Activated CD8-positive, alpha-beta memory T cell treated with anti-CD3 and anti-CD28 coated beads, Interleukin-2, amount 10 ng/mL, durations not matched to agents 7 days and 5 days (primary cell): ENCODE measurements around the gene RNASE13. TPM values are rescaled to one million over a fixed set of nuclear protein-coding genes. Genes with fewer than 3 reads are reported as not detected.

Experiments used
- ATAC-seq: fragments of 150-1000 bp; cut with Tn5 transposase; one replicate; pipeline ENCODE4 v1.10.0; 2021; ENCODE audit warnings: moderate library complexity
- CTCF ChIA-PET: fragments of 350-600 bp; sonication (Branson Sonifier 250); formaldehyde crosslinking; loops from one replicate; lab custom pipeline; 2021; ENCODE audit warnings: antibody characterized with exemption; lab: Charles Lee
- DNase-seq: peaks from one replicate; pipeline ENCODE4 v3.0.0-alpha.2; 2020
- H3K27ac Mint-ChIP-seq: one replicate; pipeline ENCODE4 v1.8.0; 2021; ENCODE audit warnings: mild to moderate bottlenecking, mixed read lengths
- H3K27me3 Mint-ChIP-seq: one replicate; pipeline ENCODE4 v1.8.0; 2021; ENCODE audit warnings: mixed read lengths
- H3K36me3 Mint-ChIP-seq: one replicate; pipeline ENCODE4 v1.8.0; 2021; ENCODE audit warnings: mild to moderate bottlenecking, mixed read lengths
- H3K4me1 Mint-ChIP-seq: one replicate; pipeline ENCODE4 v1.8.0; 2021; ENCODE audit warnings: mixed read lengths
- H3K4me3 Mint-ChIP-seq: one replicate; pipeline ENCODE4 v1.8.0; 2021; ENCODE audit warnings: mild to moderate bottlenecking, moderate library complexity, mixed read lengths
- H3K9me3 Mint-ChIP-seq: one replicate; pipeline ENCODE4 v1.8.0; 2022; ENCODE audit warnings: low read depth, mixed read lengths
- total RNA-seq, 2 experiments: library from RNA; stranded (reverse); gene quantifications; one replicate each; pipeline ENCODE4 v1.2.3, GENCODE V29; 2021

The RNASE13 gene
- total RNA-seq, 2 experiments from 2014 or later = not detected

DNA sequence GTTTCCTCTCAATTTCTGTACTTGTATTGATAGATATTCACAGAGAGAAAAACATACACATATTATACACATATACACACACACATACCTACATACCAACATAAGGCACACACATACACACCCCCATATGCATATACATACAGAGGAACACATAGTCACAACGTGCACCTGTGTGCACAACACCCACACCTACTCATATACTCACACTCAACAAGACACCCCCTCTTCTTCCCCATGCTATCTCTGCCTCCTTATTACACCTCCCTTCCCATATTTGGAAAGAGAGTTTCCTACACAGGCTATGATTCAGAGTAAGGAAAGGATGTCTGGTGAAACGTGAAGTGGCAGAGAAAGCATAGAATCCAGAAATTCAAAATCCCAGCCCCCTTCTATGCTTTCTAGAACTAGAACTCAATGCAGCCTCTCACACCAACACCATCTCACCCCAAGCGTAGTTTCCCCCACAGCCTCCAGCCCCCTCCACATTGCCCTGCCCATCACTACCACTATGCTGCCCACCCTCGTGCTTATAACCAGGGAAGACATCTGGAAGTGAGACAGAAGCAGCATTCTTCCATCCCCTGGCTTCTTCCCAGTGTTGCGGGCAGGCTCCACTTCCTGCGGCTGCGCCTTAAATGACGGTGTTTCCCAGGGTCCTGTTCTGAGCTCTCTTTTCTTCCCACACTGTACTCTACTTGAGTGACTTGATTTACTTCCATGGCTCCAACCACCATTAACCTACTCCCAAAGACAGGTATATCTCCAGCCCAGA lies 25.4 kb upstream of the RNASE13 start:
- Mint-ChIP-seq H3K4me1 (peaks cover 5% of the 10 kb centered on the region), H3K4me3 (no peak overlapping the region), H3K27me3 (peaks cover 44% of the 10 kb centered on the region), H3K27ac (no peak overlapping the region), H3K36me3 (no peaks in the 10 kb centered on the region), H3K9me3 (no peaks in the 10 kb centered on the region)
- no peak for DNase-seq
- CTCF ChIA-PET = interaction anchor here (1.0 to 3.2 kb wide), 3 partner anchors 32 to 45 kb away, joined by 3 to 8 read pairs (median 5); no protein-coding TSS in a partner anchor
- ATAC-seq = no peak

DNA sequence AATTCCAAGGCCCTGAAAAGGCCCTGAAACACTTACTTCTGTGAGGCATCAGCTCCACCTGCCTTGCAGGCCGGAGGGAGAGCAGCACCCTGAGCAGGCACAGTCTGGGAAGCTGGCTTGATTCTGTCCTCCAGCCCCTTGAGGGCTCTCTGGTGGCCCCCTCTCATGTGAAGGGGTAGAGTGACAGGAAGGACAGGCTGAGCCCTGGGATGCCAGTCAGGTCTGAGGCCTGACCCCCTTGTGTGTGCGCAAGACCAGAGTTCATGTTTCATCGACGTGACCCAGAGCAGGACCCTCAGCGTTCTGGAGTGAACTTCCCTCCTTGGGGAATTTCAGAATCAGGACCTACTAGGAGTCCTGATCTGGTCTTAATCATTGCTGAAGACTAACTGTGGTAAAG lies 24.3 kb upstream of the RNASE13 start:
- ATAC-seq (no peak), DNase-seq (no peak)
- H3K4me3 Mint-ChIP-seq = no peak overlapping the region
- H3K27me3 Mint-ChIP-seq = peaks cover 36% of the 10 kb centered on the region
- peaks cover 9% of the 10 kb centered on the region for H3K4me1 Mint-ChIP-seq
- no peaks in the 10 kb centered on the region for H3K36me3 Mint-ChIP-seq
- H3K9me3 Mint-ChIP-seq = no peaks in the 10 kb centered on the region
- no peak overlapping the region for H3K27ac Mint-ChIP-seq
- CTCF ChIA-PET = interaction anchor here (2.2 to 3.2 kb wide), 2 partner anchors 34 to 46 kb away, joined by 6 to 8 read pairs; no protein-coding TSS in a partner anchor

DNA sequence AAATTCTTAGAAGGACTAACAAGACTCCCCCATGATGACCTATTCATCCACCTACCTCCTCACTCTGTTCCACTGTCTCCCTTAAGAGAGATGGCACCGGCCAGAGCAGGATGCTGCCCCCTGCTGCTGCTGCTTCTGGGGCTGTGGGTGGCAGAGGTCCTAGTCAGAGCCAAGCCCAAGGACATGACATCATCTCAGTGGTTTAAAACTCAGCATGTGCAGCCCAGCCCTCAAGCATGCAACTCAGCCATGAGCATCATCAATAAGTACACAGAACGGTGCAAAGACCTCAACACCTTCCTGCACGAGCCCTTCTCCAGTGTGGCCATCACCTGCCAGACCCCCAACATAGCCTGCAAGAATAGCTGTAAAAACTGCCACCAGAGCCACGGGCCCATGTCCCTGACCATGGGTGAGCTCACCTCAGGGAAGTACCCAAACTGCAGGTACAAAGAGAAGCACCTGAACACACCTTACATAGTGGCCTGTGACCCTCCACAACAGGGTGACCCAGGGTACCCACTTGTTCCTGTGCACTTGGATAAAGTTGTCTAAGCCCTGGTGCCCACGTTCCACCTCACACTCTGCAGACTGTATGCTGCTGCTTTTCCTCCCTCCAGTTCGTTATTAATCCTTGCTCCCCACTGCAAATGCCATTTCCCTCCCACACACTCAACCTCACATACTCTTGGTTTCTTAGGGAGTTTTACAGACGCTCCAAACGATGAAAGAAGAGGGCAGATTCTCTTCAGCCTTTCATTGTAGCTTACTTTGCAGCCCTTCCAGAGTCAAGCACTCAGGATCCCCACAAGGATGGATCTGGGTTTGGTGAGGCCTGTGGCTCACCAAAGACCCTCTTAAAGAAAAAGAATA lies 23.4 kb upstream of the RNASE13 start, which contains the start of gene RNASE8:
Gene RNASE8, plus strand, starts transcription at position 20 of the 873 bp plus-strand sequence. Its CDS starts 71 bp downstream, at position 91.
- Mint-ChIP-seq H3K9me3 (no peaks in the 10 kb centered on the region), H3K36me3 (no peaks in the 10 kb centered on the region), H3K4me3 (no peak within 1 kb of the TSS), H3K27ac (no peak within 1 kb of the TSS), H3K4me1 (peaks cover 10% of the 10 kb centered on the region), H3K27me3 (peaks cover 27% of the 10 kb centered on the region)
- CTCF ChIA-PET = interaction anchor here (1.7 to 3.2 kb wide), 3 partner anchors 34 to 47 kb away, joined by 6 to 8 read pairs (median 6); no protein-coding TSS in a partner anchor
- DNase-seq = no peak
- ATAC-seq = peak; percentile 39

DNA sequence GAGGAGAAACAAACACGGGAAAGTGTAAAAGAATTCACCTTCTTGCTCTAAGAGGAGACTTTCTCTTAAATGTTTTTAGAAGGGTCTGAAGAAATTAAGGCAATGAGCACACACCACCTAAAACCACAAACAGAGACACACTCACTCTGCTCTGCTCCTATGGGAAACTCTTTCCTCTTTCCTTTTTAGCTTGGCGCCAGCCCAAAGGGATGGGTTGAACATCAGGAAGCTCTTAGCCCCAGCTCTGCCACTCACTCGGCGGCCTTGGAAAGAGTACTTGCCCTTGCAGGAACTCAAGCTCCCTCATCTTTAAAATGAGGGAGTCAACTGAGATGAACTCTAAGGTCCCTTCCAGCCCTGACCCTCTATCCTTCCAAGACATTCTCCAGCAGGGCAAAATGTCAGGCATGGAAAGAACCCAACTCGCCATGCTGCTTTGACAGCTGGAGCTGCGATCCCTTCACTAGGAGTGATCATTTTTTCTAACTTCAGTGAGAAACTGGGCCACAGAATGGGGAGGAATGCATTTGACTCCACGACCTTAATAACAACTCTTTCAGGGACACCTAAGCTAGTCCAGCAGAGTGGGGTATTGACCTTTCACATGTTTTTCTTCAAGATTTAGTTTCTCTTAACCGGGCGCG lies 22.0 kb upstream of the RNASE13 start:
- H3K36me3 Mint-ChIP-seq = no peaks in the 10 kb centered on the region
- peaks cover 10% of the 10 kb centered on the region for H3K4me1 Mint-ChIP-seq
- peaks cover 18% of the 10 kb centered on the region for H3K27me3 Mint-ChIP-seq
- ATAC-seq (no peak), DNase-seq (no peak)
- no peak overlapping the region for H3K27ac Mint-ChIP-seq
- H3K4me3 Mint-ChIP-seq = no peak overlapping the region
- no peaks in the 10 kb centered on the region for H3K9me3 Mint-ChIP-seq
- CTCF ChIA-PET = interaction anchor here (0.9 to 3.2 kb wide), 6 partner anchors 9 to 48 kb away, joined by 3 to 8 read pairs (median 5); no protein-coding TSS in a partner anchor

DNA sequence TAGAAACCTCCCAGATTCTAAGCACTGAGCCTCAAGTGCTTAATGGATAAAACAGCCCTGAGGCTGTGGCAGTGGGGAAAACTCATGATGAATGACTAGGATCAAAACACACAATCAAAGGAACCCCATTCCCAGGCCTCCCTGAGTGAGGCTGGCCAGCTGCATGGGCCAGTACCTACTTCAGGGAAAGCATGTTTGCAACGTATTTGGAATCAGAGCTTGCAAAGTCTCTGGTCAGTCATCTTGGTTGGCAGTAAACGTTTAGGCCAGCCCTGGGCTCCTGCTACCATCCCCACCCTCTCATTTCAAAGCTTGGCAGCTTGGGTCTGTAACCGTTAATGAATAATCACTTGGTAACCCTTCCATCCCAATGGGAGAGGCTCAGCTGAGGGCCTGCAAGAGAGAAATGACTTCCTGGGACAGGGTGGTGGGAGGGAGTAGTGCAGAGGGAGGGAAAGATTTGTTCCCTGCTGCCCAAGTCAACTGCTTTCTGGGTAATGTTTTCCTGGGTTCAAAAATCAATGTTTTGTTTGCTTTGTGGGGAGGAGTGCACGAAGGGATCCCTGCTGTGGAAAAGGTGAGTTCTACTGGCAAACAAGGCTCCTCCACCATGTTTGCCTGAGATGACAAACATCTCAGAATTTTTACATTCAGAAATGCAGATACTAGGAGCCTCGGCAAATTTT lies 21.0 kb upstream of the RNASE13 start:
- H3K36me3 Mint-ChIP-seq = no peaks in the 10 kb centered on the region
- no peaks in the 10 kb centered on the region for H3K9me3 Mint-ChIP-seq
- no peak overlapping the region for H3K27ac Mint-ChIP-seq
- H3K27me3 Mint-ChIP-seq = peaks cover 9% of the 10 kb centered on the region
- peaks cover 10% of the 10 kb centered on the region for H3K4me1 Mint-ChIP-seq
- no peak for ATAC-seq
- H3K4me3 Mint-ChIP-seq = no peak overlapping the region
- CTCF ChIA-PET = interaction anchor here (1.0 to 1.2 kb wide), 2 partner anchors 8 to 41 kb away, joined by 4 to 6 read pairs; no protein-coding TSS in a partner anchor
- DNase-seq = no peak

DNA sequence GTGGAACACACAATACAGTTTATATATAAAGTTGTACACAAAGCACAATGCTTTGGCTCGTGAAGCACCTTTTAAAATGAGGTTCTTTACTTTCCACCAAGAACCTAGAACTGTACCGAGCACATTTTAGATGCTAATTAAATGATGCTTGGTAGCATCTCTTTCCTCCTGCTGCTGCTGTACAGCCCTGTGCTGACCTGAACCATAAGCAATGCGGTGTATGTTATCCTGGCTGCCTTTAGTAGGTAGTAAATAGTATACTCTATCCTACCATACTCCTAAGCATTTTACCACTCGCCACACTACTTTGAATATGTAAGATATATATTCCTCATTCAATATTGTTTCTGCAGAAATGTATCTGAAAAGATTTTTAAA lies 20.1 kb upstream of the RNASE13 start:
- Mint-ChIP-seq H3K9me3 (no peaks in the 10 kb centered on the region), H3K27ac (no peak overlapping the region), H3K4me1 (peaks cover 10% of the 10 kb centered on the region), H3K27me3 (peaks cover 4% of the 10 kb centered on the region), H3K4me3 (no peak overlapping the region), H3K36me3 (no peaks in the 10 kb centered on the region)
- CTCF ChIA-PET = no interaction called here
- no peak for DNase-seq
- no peak for ATAC-seq

DNA sequence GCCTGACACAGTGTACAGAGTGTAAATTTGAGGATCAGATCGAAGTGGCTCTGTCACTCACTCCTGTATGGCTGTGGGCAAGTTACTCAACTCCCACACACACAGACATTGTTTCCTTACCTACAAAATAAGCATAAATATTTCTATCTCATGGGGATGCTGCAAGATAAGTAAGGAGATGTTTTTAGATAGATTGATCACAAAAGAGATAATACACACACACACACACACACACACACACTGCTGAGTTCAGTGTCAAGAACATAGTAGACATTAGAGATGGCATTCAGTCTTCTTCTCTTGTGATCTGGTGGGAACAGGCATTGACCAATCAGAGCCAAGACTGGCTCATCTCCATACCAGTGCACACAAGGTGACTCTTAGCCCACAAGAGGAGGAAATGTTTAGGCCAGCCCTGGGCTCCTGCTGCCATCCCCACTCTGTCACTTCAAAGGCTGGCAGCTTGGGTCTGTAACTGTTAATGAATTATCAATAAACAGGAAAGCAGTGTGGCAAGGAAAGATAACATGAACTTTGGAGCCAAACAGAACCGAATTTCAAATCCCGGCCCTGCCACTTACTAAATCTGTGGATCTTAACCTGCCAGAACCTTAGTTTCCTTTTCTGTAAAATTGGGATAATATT lies 19.6 kb upstream of the RNASE13 start:
- CTCF ChIA-PET = interaction anchor here (0.8 to 1.5 kb wide), 3 partner anchors 14 to 50 kb away, joined by 3 to 5 read pairs (median 4); no protein-coding TSS in a partner anchor
- Mint-ChIP-seq H3K4me1 (peaks cover 12% of the 10 kb centered on the region), H3K9me3 (no peaks in the 10 kb centered on the region), H3K36me3 (no peaks in the 10 kb centered on the region), H3K27ac (no peak overlapping the region), H3K4me3 (no peak overlapping the region), H3K27me3 (peaks cover 3% of the 10 kb centered on the region)
- DNase-seq = no peak
- ATAC-seq = no peak

DNA sequence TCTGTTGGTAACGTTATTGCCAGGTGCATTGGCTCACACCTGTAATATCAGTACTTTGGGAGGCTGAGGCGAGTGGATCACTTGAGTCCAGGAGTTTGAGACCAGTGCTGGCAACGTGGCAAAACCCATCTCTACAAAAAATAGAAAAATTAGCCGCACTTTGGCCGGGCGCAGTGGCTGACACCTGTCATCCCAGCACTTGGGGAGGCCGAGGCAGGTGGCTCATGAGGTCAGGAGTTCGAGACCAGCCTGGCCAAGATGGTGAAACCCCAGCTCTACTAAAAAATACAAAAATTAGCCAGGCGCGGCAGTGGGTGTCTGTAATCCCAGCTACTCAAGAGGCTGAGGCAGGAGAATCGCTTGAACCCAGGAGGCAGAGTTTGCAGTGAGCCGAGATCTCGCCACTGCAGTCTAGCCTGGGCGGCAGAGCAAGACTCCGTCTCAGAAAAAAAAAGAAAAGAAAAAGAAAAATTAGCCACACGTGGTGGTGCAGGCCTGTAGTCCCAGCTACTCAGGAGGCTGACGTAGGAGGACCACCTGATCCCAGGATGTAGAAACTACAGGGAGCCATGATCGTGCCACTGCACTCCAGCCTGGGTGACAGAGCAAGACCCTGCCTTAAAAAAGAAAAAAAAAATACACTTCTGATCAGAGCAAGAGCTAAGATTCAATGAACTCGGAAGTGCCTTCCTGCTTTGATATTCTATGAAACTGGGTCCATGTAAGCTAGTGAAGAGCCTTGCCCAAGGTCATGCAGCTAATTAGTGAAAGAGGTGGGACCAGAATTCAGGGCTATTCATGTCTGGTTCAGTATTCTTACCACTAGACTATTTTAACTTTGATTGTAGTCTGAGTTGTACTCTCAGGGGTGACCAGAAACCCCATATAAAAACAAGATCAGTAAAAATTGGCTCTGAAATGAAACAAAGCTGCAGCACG lies 18.8 kb upstream of the RNASE13 start:
- CTCF ChIA-PET = interaction anchor here (0.8 to 1.5 kb wide), 3 partner anchors 15 to 50 kb away, joined by 3 to 5 read pairs (median 4); no protein-coding TSS in a partner anchor

DNA sequence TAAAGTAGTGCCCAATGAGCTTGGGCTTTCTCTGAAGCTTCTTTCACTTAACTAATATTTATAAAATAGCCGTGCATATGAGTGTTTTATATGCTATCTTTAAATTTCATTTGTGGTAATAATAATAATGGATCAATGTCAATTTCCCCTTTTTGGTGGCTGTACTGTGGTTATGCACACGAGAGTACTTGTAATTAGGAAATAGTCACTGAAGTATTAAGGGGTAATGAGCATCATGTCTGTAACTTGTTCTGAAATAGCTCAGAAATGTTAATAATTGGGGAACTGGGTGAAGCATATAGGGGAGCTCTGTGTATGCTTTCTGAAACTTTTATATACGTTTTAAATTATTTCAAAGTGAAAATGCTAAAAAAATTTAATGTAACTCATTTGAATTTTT lies 16.0 kb upstream of the RNASE13 start:
- Mint-ChIP-seq H3K4me1 (peaks cover 7% of the 10 kb centered on the region), H3K27ac (no peak overlapping the region), H3K36me3 (no peaks in the 10 kb centered on the region), H3K27me3 (peaks cover 17% of the 10 kb centered on the region), H3K9me3 (no peaks in the 10 kb centered on the region), H3K4me3 (no peak overlapping the region)
- DNase-seq (no peak), ATAC-seq (no peak)
- CTCF ChIA-PET = interaction anchor here (1.4 to 1.7 kb wide), 2 partner anchors 36 to 42 kb away, joined by 3 to 4 read pairs; no protein-coding TSS in a partner anchor

More for the DNA sequence above, 18.8 kb upstream of the RNASE13 start:
- ATAC-seq (no peak), DNase-seq (no peak)
- H3K4me1 Mint-ChIP-seq = peaks cover 12% of the 10 kb centered on the region
- H3K4me3 Mint-ChIP-seq = no peak overlapping the region
- no peaks in the 10 kb centered on the region for H3K36me3 Mint-ChIP-seq
- H3K27ac Mint-ChIP-seq = no peak overlapping the region
- H3K27me3 Mint-ChIP-seq = peaks cover 5% of the 10 kb centered on the region
- H3K9me3 Mint-ChIP-seq = no peaks in the 10 kb centered on the region

DNA sequence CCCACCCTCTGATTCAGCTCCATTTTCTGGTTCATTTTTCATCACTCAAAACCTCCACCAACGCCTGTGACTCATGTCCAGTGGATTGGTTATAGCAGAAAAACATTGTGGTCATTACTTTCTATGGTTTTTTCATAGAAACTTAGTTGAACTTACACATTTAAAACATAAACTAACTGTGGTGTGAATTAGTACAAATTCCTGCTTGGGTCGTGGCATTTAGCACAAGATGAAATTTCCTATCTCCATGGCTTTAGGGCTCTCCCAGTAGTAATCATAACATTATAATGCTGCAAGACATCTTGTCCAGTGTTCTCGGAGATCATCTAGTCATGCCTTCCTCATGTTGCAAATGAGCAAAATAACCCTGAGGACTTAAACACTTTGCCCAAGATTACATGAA lies 14.7 kb upstream of the RNASE13 start:
- H3K27ac Mint-ChIP-seq = no peak overlapping the region
- H3K4me3 Mint-ChIP-seq = no peak overlapping the region
- H3K4me1 Mint-ChIP-seq = peaks cover 7% of the 10 kb centered on the region
- H3K36me3 Mint-ChIP-seq = no peaks in the 10 kb centered on the region
- ATAC-seq = no peak
- peaks cover 29% of the 10 kb centered on the region for H3K27me3 Mint-ChIP-seq
- CTCF ChIA-PET = interaction anchor here (4.3 kb wide), 1 partner anchor 19 kb away, joined by 16 read pairs; no protein-coding TSS in a partner anchor
- DNase-seq = no peak
- H3K9me3 Mint-ChIP-seq = no peaks in the 10 kb centered on the region

DNA sequence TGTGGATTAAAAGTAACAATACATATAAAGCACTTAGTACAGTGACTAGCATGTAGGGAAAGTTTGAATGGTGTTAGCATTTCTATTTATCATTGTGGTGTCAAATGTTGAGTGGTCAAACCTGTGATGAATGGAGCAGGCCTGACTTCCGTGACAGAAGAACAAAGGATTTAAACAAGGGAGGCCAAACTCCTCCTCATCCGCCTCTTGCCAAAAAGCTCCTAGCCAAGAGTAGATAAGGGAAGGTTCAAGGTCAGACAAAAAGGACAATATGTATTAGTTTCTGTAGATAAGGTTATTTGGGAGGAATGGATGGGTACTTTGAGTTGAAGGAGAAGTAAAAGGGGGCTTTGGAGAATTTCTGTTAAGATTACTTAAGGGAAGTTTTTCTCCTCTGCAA lies 14.0 kb upstream of the RNASE13 start:
- H3K27ac Mint-ChIP-seq = no peak overlapping the region
- no peaks in the 10 kb centered on the region for H3K9me3 Mint-ChIP-seq
- ATAC-seq = no peak
- no peaks in the 10 kb centered on the region for H3K36me3 Mint-ChIP-seq
- CTCF ChIA-PET = interaction anchor here (1.1 to 4.3 kb wide), 5 partner anchors 8 to 56 kb away, joined by 3 to 21 read pairs (median 6); no protein-coding TSS in a partner anchor
- peaks cover 29% of the 10 kb centered on the region for H3K27me3 Mint-ChIP-seq
- peaks cover 2% of the 10 kb centered on the region for H3K4me1 Mint-ChIP-seq
- no peak overlapping the region for H3K4me3 Mint-ChIP-seq
- DNase-seq = no peak
